Endothelial cell of umbilical vein (primary cell): ENCODE measurements around the gene EIF4A2.

Experiments used
- EZH2 ChIP-seq: IDR thresholded peaks from 2 replicates; pipeline ENCODE4 v1.6.1; 2012; ENCODE audit warnings: borderline replicate concordance, low read depth, mild to moderate bottlenecking, moderate library complexity, low read length, inconsistent platforms; ENCODE audit not compliant: severe bottlenecking
- GATA2 ChIP-seq: IDR thresholded peaks from 2 replicates; pipeline ENCODE4 v1.7.0; 2011; ENCODE audit warnings: low read depth, mild to moderate bottlenecking, moderate library complexity, mixed read lengths, low read length; ENCODE audit not compliant: insufficient read length, insufficient read depth
- JUN ChIP-seq: IDR thresholded peaks from 2 replicates; pipeline ENCODE4 v1.6.1; 2011; ENCODE audit warnings: borderline replicate concordance, low read depth; ENCODE audit not compliant: insufficient read length, insufficient read depth
- MYC ChIP-seq: IDR thresholded peaks from one replicate; pipeline ENCODE4 v1.6.1; 2011; ENCODE audit warnings: mild to moderate bottlenecking, low read depth, low read length
- POLR2A ChIP-seq: IDR thresholded peaks from 2 replicates; pipeline ENCODE4 v1.6.1; 2012; ENCODE audit warnings: low read depth, mild to moderate bottlenecking, control low read depth, low read length
- POLR2AphosphoS5 ChIP-seq: IDR thresholded peaks from 2 replicates; pipeline ENCODE4 v1.6.1; 2012; ENCODE audit warnings: low read depth, mild to moderate bottlenecking, control low read depth, low read length, moderate library complexity; ENCODE audit not compliant: insufficient read depth
- TF ChIP-seq, protein P1 (sequence below), 2 donors: IDR thresholded peaks; 1 replicate in 1 of 2; 2 replicates in 1 of 2; pipeline ENCODE4 v1.5.1; 2011; ENCODE audit warnings: low read length in 2 of 2, mild to moderate bottlenecking in 2 of 2, moderate library complexity in 2 of 2, control low read depth in 1 of 2, inconsistent platforms in 1 of 2, low read depth in 1 of 2; ENCODE audit not compliant: insufficient read depth in 1 of 2; ENCODE audit errors: extremely low read depth in 1 of 2
- TF ChIP-seq, protein P2 (sequence below): IDR thresholded peaks from 2 replicates; pipeline ENCODE4 v1.6.1; 2011; ENCODE audit not compliant: insufficient read depth, insufficient read length

DNA sequence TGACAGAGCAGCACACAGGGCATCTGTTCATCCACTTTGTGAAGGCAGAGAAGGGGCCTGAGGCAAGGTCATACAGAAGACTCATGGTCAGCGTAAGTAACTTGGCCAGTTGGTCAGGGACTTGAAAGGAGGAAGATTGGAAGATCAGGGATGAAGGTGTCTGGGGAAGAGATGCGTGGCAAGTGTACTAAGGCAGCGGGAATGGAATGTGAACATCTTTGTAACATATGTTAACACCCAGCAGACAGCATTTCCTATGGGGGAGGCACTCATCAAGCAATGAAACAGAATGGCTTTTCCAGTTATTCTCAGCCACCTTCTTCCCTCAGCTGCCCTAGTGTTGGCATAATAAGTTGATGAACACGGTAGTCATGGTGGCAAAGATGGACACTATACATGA is 30.7 kb downstream of the EIF4A2 start:
- TF ChIP-seq, protein P1, sequence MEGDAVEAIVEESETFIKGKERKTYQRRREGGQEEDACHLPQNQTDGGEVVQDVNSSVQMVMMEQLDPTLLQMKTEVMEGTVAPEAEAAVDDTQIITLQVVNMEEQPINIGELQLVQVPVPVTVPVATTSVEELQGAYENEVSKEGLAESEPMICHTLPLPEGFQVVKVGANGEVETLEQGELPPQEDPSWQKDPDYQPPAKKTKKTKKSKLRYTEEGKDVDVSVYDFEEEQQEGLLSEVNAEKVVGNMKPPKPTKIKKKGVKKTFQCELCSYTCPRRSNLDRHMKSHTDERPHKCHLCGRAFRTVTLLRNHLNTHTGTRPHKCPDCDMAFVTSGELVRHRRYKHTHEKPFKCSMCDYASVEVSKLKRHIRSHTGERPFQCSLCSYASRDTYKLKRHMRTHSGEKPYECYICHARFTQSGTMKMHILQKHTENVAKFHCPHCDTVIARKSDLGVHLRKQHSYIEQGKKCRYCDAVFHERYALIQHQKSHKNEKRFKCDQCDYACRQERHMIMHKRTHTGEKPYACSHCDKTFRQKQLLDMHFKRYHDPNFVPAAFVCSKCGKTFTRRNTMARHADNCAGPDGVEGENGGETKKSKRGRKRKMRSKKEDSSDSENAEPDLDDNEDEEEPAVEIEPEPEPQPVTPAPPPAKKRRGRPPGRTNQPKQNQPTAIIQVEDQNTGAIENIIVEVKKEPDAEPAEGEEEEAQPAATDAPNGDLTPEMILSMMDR (IDR thresholded peaks at IDR 0.05; ENCODE audit: extremely low read depth in 1 of 2, insufficient read depth in 1 of 2, low read depth in 1 of 2, low read length in 2 of 2) = no peak
- TF ChIP-seq POLR2A = no peak
- TF ChIP-seq, protein P2, sequence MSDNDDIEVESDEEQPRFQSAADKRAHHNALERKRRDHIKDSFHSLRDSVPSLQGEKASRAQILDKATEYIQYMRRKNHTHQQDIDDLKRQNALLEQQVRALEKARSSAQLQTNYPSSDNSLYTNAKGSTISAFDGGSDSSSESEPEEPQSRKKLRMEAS = no peak
- no peak for TF ChIP-seq EZH2
- TF ChIP-seq POLR2AphosphoS5 = no peak
- TF ChIP-seq GATA2 = no peak
- TF ChIP-seq JUN = no peak
- TF ChIP-seq MYC = no peak
